Activated CD4-positive, alpha-beta T cell treated with anti-CD3 and anti-CD28 coated beads, Interleukin-2, Interleukin-6, amounts not matched to agents 100 ng/mL and 50 ng/mL, durations not matched to agents 16 hours and 8 hours (primary cell): ENCODE data around the gene PSMD9.

Experiments
- DNase-seq: peaks from one replicate; pipeline ENCODE4 v3.0.0-alpha.2; 2020

PSMD9 gene

GRCh38 chr12:121957861-121958515 lies 69.4 kb downstream of the PSMD9 start:
- DNase-seq: no peak

DNA sequence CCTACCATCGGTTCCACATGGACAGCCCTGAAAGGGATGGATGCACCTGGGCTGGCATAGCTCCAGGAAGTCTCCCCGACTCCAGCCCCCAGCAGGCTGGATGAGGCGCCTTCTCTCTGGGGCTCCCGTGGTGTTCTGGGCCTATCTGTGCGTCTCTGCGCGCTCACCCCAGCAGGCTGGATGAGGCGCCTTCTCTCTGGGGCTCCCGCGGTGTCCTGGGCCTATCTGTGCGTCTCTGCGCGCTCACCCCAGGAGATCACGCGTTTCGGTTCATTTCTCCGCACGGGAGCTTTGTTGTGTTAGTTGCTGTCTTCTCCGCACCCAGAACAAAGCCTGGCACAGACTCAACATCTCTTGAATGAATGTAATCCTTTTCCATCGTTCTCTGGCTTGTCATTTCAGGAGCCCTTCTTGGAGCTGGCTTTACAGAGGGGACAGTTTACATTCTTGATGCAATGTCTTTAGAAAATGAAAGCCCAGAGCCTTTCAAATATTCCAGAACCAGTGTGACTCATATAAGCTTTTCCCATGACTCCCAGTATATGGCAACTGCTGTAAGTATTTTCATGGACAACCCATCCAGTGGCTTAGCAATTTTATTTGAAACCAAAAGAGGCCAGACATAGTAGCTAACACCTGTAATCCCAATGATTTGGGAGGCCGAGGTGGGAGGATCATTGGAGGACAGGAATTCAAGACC lies 70.1 kb downstream of the PSMD9 start:
- no peak for DNase-seq

DNA sequence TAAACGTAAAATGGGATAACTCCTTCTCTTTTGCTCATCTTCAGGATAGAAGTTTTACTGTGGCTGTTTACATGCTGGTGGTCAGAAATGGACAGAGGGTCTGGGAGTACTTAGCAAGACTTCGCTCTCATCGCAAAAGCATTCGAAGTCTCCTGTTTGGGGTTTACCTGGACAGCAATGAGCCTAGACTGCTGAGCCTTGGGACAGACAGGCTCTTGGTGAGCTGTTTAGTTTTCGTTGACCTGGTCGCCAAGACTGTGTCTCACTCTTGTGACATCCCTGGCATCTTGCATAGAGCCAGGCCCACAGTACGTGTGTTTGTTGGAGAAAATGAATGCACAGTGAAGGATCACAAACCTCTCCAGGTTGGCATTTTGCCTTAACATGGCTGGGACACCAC lies 72.0 kb downstream of the PSMD9 start:
- DNase-seq: no peak

DNA sequence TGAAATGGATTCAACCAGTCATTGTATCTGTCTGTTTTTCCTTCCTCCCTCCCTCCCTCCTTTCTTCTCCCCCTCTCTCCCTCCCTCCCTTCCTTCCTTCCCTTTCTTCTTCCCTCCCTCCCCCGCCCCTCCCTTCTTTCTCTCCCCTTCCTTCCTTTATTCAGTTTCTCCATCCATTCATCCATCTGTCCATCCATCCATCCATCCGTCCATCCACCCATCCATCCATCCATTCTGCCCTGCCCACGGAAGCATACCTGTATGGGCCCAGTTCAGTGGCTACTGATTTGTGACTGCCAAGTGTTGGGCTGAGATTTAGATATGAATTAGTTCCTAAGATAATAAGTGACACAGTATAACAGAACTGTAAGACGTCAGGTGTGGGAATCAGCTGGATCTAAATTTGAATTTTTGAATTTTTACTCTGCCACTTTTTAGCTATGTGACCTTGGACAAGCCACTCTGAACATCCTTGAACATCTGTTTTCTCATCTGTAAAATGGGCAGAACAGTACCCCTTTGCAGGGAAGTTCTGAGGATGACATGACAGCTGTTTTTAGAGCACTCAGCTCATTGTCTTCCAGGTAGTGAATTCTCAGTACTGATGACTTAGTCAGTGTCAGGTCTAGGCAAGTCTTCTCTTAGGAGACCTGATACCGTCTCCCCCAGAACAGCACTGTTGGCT lies 72.7 kb downstream of the PSMD9 start:
- DNase-seq: no peak

GRCh38 chr12:121963341-121964018 lies 74.9 kb downstream of the PSMD9 start:
- DNase-seq: no peak

- no peak for DNase-seq
Measured at GRCh38 chr12:121964813-121965643, 76.4 kb downstream of the PSMD9 start.

GRCh38 chr12:121966959-121967358 lies 78.4 kb downstream of the PSMD9 start:
- DNase-seq: no peak
